B cell (primary cell): ENCODE results near the gene SURF6. TPM values are rescaled to one million over a fixed set of nuclear protein-coding genes. Genes with fewer than 3 reads are reported as not detected.
A peak's percentile ranks its signal among the peaks of the same experiment; 100 is the strongest.

Experiments
- ATAC-seq: fragments of 200-7000 bp; cut with Tn5 transposase; one replicate; pipeline ENCODE4 v1.10.0; 2021; ENCODE audit warnings: low read depth, mild to moderate bottlenecking, moderate number of reproducible peaks, moderate library complexity
- CTCF ChIA-PET: fragments of 350-600 bp; sonication (Branson Sonifier 250); formaldehyde crosslinking; loops from one replicate; lab custom pipeline; 2021; ENCODE audit warnings: antibody characterized with exemption, inconsistent platforms; lab: Charles Lee
- POLR2A ChIA-PET: fragments of 350-600 bp; sonication (Branson Sonifier 250); formaldehyde crosslinking; loops from one replicate; lab custom pipeline; 2021; ENCODE audit warnings: antibody characterized with exemption; lab: Charles Lee
- DNase-seq: peaks from one replicate; pipeline ENCODE4 v3.0.0; 2013
- H2AFZ ChIP-seq: 2 replicates; pipeline ENCODE4 v1.6.1; 2012; ENCODE audit warnings: mild to moderate bottlenecking, low read depth, low read length; ENCODE audit not compliant: insufficient read depth, poor library complexity, severe bottlenecking
- H3K27ac ChIP-seq, 2 donors: 1 replicate in 1 of 2; 2 replicates in 1 of 2; pipeline ENCODE4 v1.5.1; 2012 to 2013; ENCODE audit warnings: low read length in 2 of 2, mild to moderate bottlenecking in 2 of 2, moderate library complexity in 1 of 2
- H3K27me3 ChIP-seq, 4 experiments: fragments of 200-600 bp in 1 of 4; sonication (generic) in 1 of 4; replicated peaks in 1 of 4; 1 replicate in 2 of 4; 2 replicates in 2 of 4; pipeline versions ENCODE4 v1.6.1 to v1.7.0; 2013 to 2016; ENCODE audit warnings: low read length in 3 of 4, mild to moderate bottlenecking in 2 of 4, mixed read lengths in 1 of 4, moderate library complexity in 1 of 4; ENCODE audit not compliant: insufficient read depth in 4 of 4, control insufficient read depth in 3 of 4; ENCODE audit errors: control extremely low read depth in 1 of 4
- H3K36me3 ChIP-seq, 2 experiments: replicated peaks in 1 of 2; 1 replicate in 1 of 2; 2 replicates in 1 of 2; pipeline versions ENCODE4 v1.6.1 to v1.7.1; 2013; ENCODE audit warnings: low read length in 1 of 2; ENCODE audit not compliant: insufficient read depth in 2 of 2, control insufficient read depth in 1 of 2; ENCODE audit errors: control extremely low read depth in 1 of 2, extremely low read depth in 1 of 2
- H3K4me1 ChIP-seq, 2 donors: fragments of 200-600 bp in 1 of 2; sonication (generic) in 1 of 2; 1 replicate in 1 of 2; 2 replicates in 1 of 2; pipeline versions ENCODE4 v1.5.1 to v1.6.1; 2013 to 2017; ENCODE audit warnings: low read length in 2 of 2; ENCODE audit not compliant: control insufficient read depth in 2 of 2, insufficient read depth in 2 of 2
- H3K4me2 ChIP-seq: replicated peaks from 2 replicates; pipeline ENCODE3; 2012; ENCODE audit warnings: mild to moderate bottlenecking, low read depth, low read length; ENCODE audit not compliant: poor library complexity, severe bottlenecking
- H3K4me3 ChIP-seq, 5 experiments: fragments of 200-600 bp in 1 of 5; sonication (generic) in 1 of 5; 1 replicate in 3 of 5; 2 replicates in 2 of 5; pipeline versions ENCODE4 v1.5.1 to v1.7.0; 2011 to 2016; ENCODE audit warnings: low read length in 4 of 5, mild to moderate bottlenecking in 4 of 5, low read depth in 2 of 5, control low read depth in 1 of 5, moderate library complexity in 1 of 5; ENCODE audit not compliant: insufficient read depth in 1 of 5; ENCODE audit errors: control extremely low read depth in 1 of 5, extremely low read depth in 1 of 5
- H3K79me2 ChIP-seq: fragments of 200-600 bp; sonication (generic); one replicate; pipeline ENCODE4 v1.6.0; 2016; ENCODE audit warnings: low read length; ENCODE audit not compliant: control insufficient read depth, insufficient read depth
- H3K9ac ChIP-seq: fragments of 200-600 bp; sonication (generic); 2 replicates; pipeline ENCODE4 v1.6.1; 2017; ENCODE audit warnings: mild to moderate bottlenecking, low read length, moderate library complexity
- H3K9me3 ChIP-seq, 3 donors: one replicate each; pipeline versions ENCODE4 v1.6.1 to v1.7.1; 2013; ENCODE audit warnings: low read length in 2 of 3; ENCODE audit not compliant: control insufficient read depth in 2 of 3, insufficient read depth in 1 of 3; ENCODE audit errors: control extremely low read depth in 1 of 3
- H4K20me1 ChIP-seq: 2 replicates; pipeline ENCODE4 v1.6.0; 2012; ENCODE audit warnings: mild to moderate bottlenecking, low read length; ENCODE audit not compliant: insufficient read depth, control insufficient read depth, poor library complexity, severe bottlenecking
- H3K27ac Mint-ChIP-seq: one replicate; pipeline ENCODE4 v1.8.0; 2021; ENCODE audit warnings: mixed read lengths
- H3K27me3 Mint-ChIP-seq: one replicate; pipeline ENCODE4 v1.8.0; 2021; ENCODE audit warnings: mixed read lengths
- H3K4me1 Mint-ChIP-seq: one replicate; pipeline ENCODE4 v1.8.0; 2021; ENCODE audit warnings: mixed read lengths
- H3K4me3 Mint-ChIP-seq: one replicate; pipeline ENCODE4 v1.8.0; 2021; ENCODE audit warnings: mixed read lengths
- H3K9me3 Mint-ChIP-seq: one replicate; pipeline ENCODE4 v1.8.0; 2022; ENCODE audit warnings: mixed read lengths; ENCODE audit not compliant: insufficient read depth
- EZH2 ChIP-seq: IDR thresholded peaks from 2 replicates; pipeline ENCODE4 v1.6.1; 2012; ENCODE audit warnings: borderline replicate concordance, low read depth, mild to moderate bottlenecking, moderate library complexity, low read length; ENCODE audit not compliant: insufficient read depth, poor library complexity, severe bottlenecking
- WGBS: methylation state at CpG from one replicate; pipeline ENCODE4 v1.1.5; 2013; ENCODE audit warnings: missing lambda C conversion rate; ENCODE audit not compliant: insufficient coverage; 5-methylcytosine and 5-hydroxymethylcytosine counted together
- intact Hi-C: fragments of 100-400 bp; cut with micrococcal nuclease; formaldehyde crosslinking; loops from one replicate; pipeline ENCODE4 v1.10.0; 2022
- polyA plus RNA-seq: library from polyadenylated mRNA; depleted of rRNA; stranded (reverse); fragments of >200 nt; gene quantifications from 2 replicates; pipeline ENCODE4 v1.2.3, GENCODE V29; 2012
- small RNA-seq: library from RNA; depleted of rRNA; stranded (forward); fragments of <200 nt; gene quantifications from one replicate; pipeline ENCODE3, GENCODE V24; 2012; ENCODE audit warnings: low replicate concordance, low read depth; ENCODE audit not compliant: insufficient read length
- total RNA-seq, 2 donors: library from RNA; stranded (reverse); fragments of 120-200 nt in 1 of 2; gene quantifications; 1 replicate in 1 of 2; 2 replicates in 1 of 2; pipeline versions ENCODE4 v1.2.3 to v1.2.4, GENCODE V29; 2013 to 2022
- TF ChIP-seq, protein P1 (sequence below): fragments of 200-600 bp; IDR thresholded peaks from one replicate; pipeline ENCODE4 v1.8.0; 2022; ENCODE audit warnings: antibody characterized with exemption, mild to moderate bottlenecking

The SURF6 gene
- total and polyA plus RNA-seq, 2 donors (not counting 1 experiment from before 2014, with no cell fraction given), result 14.7 to 25.9 TPM

DNA sequence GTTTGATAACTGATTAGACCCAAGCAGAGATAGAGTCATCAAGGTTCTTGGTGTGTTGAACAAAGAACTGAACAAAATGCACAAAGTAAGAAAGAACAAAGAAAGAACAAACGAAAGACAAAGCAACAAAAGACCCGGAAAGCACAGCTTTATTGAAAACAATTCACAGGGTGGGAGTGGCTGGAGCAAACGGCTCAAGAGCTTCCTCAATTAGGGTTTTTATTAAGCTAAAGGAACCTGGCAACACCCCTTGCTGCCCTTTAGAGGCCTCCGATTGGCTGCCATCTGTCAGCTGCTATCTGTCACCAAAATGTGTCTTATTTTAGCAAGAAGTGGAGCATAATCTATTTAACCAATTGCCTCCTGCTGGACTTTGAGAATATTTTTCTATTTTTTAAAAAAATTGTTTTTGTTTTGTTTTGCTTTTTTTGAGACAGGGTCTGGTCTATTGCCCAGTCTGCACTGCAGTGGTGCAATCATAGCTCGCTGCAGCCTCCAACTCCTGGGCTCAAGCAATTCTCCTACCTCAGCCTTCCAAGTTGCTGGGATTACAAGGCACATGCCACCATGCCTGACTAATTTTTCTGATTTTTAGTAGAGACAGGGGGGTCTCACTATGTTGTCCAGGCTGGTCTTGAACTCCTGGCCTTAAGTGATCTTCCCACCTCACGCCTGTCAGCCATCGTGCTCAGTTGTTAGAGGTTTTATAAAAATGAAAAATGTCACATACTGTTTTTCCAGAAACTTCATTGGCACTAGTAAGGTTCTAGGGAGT lies 53.3 kb downstream of the SURF6 start:
- peaks cover 25% of the 10 kb centered on the region for H3K27me3 Mint-ChIP-seq
- H3K27me3 ChIP-seq, result peaks cover 0 to 15% (median 4%) of the 10 kb centered on the region in 4 experiments
- no peak for TF ChIP-seq EZH2
- TF ChIP-seq, protein P1, sequence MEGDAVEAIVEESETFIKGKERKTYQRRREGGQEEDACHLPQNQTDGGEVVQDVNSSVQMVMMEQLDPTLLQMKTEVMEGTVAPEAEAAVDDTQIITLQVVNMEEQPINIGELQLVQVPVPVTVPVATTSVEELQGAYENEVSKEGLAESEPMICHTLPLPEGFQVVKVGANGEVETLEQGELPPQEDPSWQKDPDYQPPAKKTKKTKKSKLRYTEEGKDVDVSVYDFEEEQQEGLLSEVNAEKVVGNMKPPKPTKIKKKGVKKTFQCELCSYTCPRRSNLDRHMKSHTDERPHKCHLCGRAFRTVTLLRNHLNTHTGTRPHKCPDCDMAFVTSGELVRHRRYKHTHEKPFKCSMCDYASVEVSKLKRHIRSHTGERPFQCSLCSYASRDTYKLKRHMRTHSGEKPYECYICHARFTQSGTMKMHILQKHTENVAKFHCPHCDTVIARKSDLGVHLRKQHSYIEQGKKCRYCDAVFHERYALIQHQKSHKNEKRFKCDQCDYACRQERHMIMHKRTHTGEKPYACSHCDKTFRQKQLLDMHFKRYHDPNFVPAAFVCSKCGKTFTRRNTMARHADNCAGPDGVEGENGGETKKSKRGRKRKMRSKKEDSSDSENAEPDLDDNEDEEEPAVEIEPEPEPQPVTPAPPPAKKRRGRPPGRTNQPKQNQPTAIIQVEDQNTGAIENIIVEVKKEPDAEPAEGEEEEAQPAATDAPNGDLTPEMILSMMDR, result no peak
- peaks cover 0 to 20% (median 2%) of the 10 kb centered on the region in 3 donors for H3K9me3 ChIP-seq
- H2AFZ ChIP-seq, result peak overlapping the region; percentile 7
- CTCF ChIA-PET, result no interaction called here
- H3K36me3 ChIP-seq, result no peaks in the 10 kb centered on the region
- H3K4me3 Mint-ChIP-seq, result no peak overlapping the region
- H3K4me3 ChIP-seq, result no peak overlapping the region
- ATAC-seq (no peak), DNase-seq (no peak)
- POLR2A ChIA-PET, result no interaction called here
- H3K4me1 ChIP-seq, result no peaks in the 10 kb centered on the region
- no peak overlapping the region for H3K27ac Mint-ChIP-seq
- H3K9ac ChIP-seq, result no peak overlapping the region
- no CpG with 5 or more reads among the region's 7 CpGs for WGBS
- H3K9me3 Mint-ChIP-seq, result no peaks in the 10 kb centered on the region
- intact Hi-C loops, result no loop called here
- no peaks in the 10 kb centered on the region for H4K20me1 ChIP-seq
- H3K4me2 ChIP-seq, result no peak overlapping the region
- H3K4me1 Mint-ChIP-seq, result no peaks in the 10 kb centered on the region
- H3K79me2 ChIP-seq, result no peaks in the 10 kb centered on the region
- no peak overlapping the region for H3K27ac ChIP-seq

GRCh38 chr9:133280392-133280791 lies 55.6 kb downstream of the SURF6 start:
- Histone ChIP-seq H3K27me3 (peaks cover 0 to 29% (median 8%) of the 10 kb centered on the region in 4 experiments), H3K79me2 (no peaks in the 10 kb centered on the region), H3K9me3 (peaks cover 0 to 18% (median 2%) of the 10 kb centered on the region in 3 donors), H3K4me2 (no peak overlapping the region), H4K20me1 (no peaks in the 10 kb centered on the region), H3K4me3 (no peak overlapping the region), H3K4me1 (peaks cover 0 to 6% of the 10 kb centered on the region in 2 donors), H2AFZ (no peak overlapping the region), H3K27ac (no peak overlapping the region), H3K9ac (no peak overlapping the region), H3K36me3 (no peaks in the 10 kb centered on the region)
- Mint-ChIP-seq H3K27ac (no peak overlapping the region), H3K4me3 (no peak overlapping the region), H3K9me3 (no peaks in the 10 kb centered on the region), H3K27me3 (peaks cover 31% of the 10 kb centered on the region), H3K4me1 (peaks cover 2% of the 10 kb centered on the region)
- intact Hi-C loops, result no loop called here
- ChIA-PET POLR2A (no interaction called here), CTCF (no interaction called here)
- TF ChIP-seq EZH2, result no peak
- ATAC-seq (no peak), DNase-seq (no peak)
- WGBS, result 94% methylated on average over 4 of the region's 5 CpGs

Small RNA genes within 50 kb of the gene (small RNA-seq; reads per million reads assigned to genes)
- gene RF00019 (not detected), gene SNORD24 (not detected), gene SNORD36A (not detected), gene SNORD36B (not detected), gene SNORD36C (not detected)

Other genes with a start within 250 kb of the SURF6 start
- 55.7 and 62.4 TPM in 2 replicates for gene RALGDS, start 214.9 kb downstream of the SURF6 start, total RNA-seq
- 87.9 and 88.0 TPM in 2 replicates for gene RALGDS, start 214.9 kb downstream of the SURF6 start, polyA plus RNA-seq
- gene GBGT1, start 172.3 kb downstream of the SURF6 start, total RNA-seq, result 52.7 and 57.9 TPM in 2 replicates
- gene GBGT1, start 172.3 kb downstream of the SURF6 start, polyA plus RNA-seq, result 15.2 and 19.6 TPM in 2 replicates
- not detected in 2 replicates for gene OBP2B, start 126.9 kb downstream of the SURF6 start, total RNA-seq
- not detected in 2 replicates for gene OBP2B, start 126.9 kb downstream of the SURF6 start, polyA plus RNA-seq
- not detected in 2 replicates for gene ABO, start 61.0 kb downstream of the SURF6 start, total RNA-seq
- gene ABO, start 61.0 kb downstream of the SURF6 start, polyA plus RNA-seq, result not detected in 2 replicates
- 50.4 and 56.9 TPM in 2 replicates for gene MED22, start 11.9 kb upstream of the SURF6 start, total RNA-seq
- gene MED22, start 11.9 kb upstream of the SURF6 start, polyA plus RNA-seq, result 33.9 and 44.9 TPM in 2 replicates
- gene RPL7A, start 12.0 kb upstream of the SURF6 start, total RNA-seq, result 2,342 and 2,407 TPM in 2 replicates
- 3,489 and 3,937 TPM in 2 replicates for gene RPL7A, start 12.0 kb upstream of the SURF6 start, polyA plus RNA-seq
- gene SURF1, start 20.3 kb upstream of the SURF6 start, total RNA-seq, result 44.1 and 56.2 TPM in 2 replicates
- 46.7 and 54.5 TPM in 2 replicates for gene SURF1, start 20.3 kb upstream of the SURF6 start, polyA plus RNA-seq
- 16.9 and 17.1 TPM in 2 replicates for gene SURF2, start 20.4 kb upstream of the SURF6 start, total RNA-seq
- 14.0 and 17.3 TPM in 2 replicates for gene SURF2, start 20.4 kb upstream of the SURF6 start, polyA plus RNA-seq
- 43.8 and 44.1 TPM in 2 replicates for gene SURF4, start 39.9 kb upstream of the SURF6 start, total RNA-seq
- 34.7 and 44.9 TPM in 2 replicates for gene SURF4, start 39.9 kb upstream of the SURF6 start, polyA plus RNA-seq
- gene STKLD1, start 40.2 kb upstream of the SURF6 start, total RNA-seq, result 1.1 and 2.7 TPM in 2 replicates
- 0.18 and 0.79 TPM in 2 replicates for gene STKLD1, start 40.2 kb upstream of the SURF6 start, polyA plus RNA-seq
- 37.1 and 39.9 TPM in 2 replicates for gene REXO4, start 81.8 kb upstream of the SURF6 start, total RNA-seq
- 22.2 and 25.0 TPM in 2 replicates for gene REXO4, start 81.8 kb upstream of the SURF6 start, polyA plus RNA-seq
- gene ADAMTS13, start 86.2 kb upstream of the SURF6 start, total RNA-seq, result 2.5 and 3.3 TPM in 2 replicates
- 4.9 and 5.7 TPM in 2 replicates for gene ADAMTS13, start 86.2 kb upstream of the SURF6 start, polyA plus RNA-seq
- 31.1 and 37.1 TPM in 2 replicates for gene CACFD1, start 123.8 kb upstream of the SURF6 start, total RNA-seq
- 19.6 and 27.4 TPM in 2 replicates for gene CACFD1, start 123.8 kb upstream of the SURF6 start, polyA plus RNA-seq
- gene SLC2A6, start 142.9 kb upstream of the SURF6 start, total RNA-seq, result 47.0 and 51.8 TPM in 2 replicates
- 85.2 and 108 TPM in 2 replicates for gene SLC2A6, start 142.9 kb upstream of the SURF6 start, polyA plus RNA-seq
- not detected in 2 replicates for gene MYMK, start 188.8 kb upstream of the SURF6 start, total RNA-seq
- gene MYMK, start 188.8 kb upstream of the SURF6 start, polyA plus RNA-seq, result not detected in 2 replicates
- gene ADAMTSL2, start 198.5 kb upstream of the SURF6 start, total RNA-seq, result not detected in 2 replicates
- gene ADAMTSL2, start 198.5 kb upstream of the SURF6 start, polyA plus RNA-seq, result 0.03 TPM in 1 of 2 replicates, not detected in the other